Fibroblast of pulmonary artery (primary cell): ENCODE data around the gene TSPAN9.

ENCODE experiments used
- DNase-seq: peaks from one replicate; pipeline ENCODE4 v3.0.0-alpha.2; 2010; ENCODE audit warnings: low read depth
- H3K4me3 ChIP-seq: replicated peaks from 2 replicates; pipeline ENCODE4 v1.5.1; 2011; ENCODE audit warnings: low read depth, mild to moderate bottlenecking, control low read depth, low read length, moderate library complexity
- TF ChIP-seq, protein P1 (sequence below): IDR thresholded peaks from 2 replicates; pipeline ENCODE4 v1.5.1; 2011; ENCODE audit warnings: mild to moderate bottlenecking, control low read depth, low read length, inconsistent platforms; ENCODE audit errors: missing control alignments

The TSPAN9 gene

DNA sequence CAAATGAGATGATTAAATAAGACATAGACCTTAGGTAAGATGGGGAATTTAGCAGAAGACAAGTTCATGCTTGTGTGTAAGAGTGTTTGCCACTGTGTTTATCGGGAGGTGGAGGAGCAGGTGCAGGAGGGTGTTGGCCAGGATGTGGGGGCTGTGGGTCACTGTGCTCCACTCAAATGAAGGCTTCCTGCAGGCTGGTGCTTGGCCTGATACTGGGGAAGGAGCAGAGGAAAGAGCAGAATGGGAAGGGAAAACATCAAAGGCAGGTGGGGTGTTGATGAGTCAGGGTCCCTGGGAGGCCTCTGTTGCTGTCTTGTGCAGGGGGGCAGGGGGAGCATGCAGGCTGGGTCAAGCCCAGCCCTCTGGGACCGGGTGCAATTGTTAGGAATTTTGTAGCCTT is 126.5 kb downstream of the TSPAN9 start:
- TF ChIP-seq, protein P1, sequence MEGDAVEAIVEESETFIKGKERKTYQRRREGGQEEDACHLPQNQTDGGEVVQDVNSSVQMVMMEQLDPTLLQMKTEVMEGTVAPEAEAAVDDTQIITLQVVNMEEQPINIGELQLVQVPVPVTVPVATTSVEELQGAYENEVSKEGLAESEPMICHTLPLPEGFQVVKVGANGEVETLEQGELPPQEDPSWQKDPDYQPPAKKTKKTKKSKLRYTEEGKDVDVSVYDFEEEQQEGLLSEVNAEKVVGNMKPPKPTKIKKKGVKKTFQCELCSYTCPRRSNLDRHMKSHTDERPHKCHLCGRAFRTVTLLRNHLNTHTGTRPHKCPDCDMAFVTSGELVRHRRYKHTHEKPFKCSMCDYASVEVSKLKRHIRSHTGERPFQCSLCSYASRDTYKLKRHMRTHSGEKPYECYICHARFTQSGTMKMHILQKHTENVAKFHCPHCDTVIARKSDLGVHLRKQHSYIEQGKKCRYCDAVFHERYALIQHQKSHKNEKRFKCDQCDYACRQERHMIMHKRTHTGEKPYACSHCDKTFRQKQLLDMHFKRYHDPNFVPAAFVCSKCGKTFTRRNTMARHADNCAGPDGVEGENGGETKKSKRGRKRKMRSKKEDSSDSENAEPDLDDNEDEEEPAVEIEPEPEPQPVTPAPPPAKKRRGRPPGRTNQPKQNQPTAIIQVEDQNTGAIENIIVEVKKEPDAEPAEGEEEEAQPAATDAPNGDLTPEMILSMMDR: no peak
- DNase-seq: no peak
- no peak overlapping the region for H3K4me3 ChIP-seq

DNA sequence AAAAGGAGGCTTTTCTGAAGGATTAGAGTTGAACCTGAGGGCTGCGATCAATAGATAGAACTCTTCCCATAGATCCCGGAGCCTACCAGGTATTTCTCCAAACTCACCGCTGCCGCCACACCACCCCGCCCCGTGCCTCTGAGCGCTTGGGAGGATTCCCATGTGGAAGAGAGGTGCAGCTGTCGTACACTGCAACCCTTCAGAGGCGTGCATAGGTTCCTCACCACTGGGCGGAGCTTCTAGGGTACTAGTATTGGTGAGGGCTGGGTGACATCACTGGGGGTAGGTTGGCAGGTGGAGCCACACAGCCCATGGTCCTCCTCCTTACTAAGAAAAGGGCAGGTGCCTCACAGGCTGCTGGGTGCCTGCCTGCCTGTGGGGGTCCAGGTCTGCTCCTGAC is 127.0 kb downstream of the TSPAN9 start:
- no peak for DNase-seq
- H3K4me3 ChIP-seq: no peak overlapping the region
- TF ChIP-seq, protein P1: no peak

DNA sequence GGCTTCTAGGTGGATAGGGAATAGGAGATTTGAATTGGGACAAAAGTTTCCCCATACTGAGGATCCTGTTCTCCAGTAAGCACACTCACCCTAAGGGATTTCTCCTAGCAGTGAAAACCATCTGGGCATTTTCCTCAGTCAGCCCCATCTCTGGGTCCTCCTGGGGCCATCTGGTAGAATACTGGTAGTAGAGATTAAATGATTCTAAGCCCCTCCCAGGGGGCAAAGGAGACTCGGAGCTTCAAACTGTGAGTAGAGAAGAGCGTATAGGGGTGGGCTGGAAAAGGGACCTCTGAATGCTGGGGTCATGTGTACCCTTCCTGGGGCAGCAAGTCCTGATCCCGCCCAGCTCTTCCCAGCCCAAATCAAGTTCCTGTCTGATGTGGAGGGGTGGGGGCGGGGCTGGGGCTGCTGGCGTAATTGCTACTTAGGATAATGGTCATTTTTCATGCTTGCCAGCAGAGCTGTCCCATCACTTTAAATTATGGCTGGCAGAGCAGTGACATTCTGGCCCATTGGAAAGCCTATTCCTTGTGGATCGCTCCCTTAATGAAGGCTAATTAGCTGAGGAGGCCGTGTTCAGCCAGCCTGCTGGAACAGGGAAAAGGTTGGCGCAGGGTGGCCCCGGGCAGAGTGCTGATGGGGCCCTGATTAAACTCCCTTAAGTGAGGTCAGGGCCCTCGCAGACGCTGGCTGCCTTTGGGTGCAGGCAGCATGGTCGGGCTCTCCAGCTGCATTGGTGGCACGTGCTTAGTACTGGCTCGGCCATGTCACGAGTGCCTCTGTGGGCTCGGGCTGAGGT is 127.8 kb downstream of the TSPAN9 start:
- no peak overlapping the region for H3K4me3 ChIP-seq
- TF ChIP-seq, protein P1: no peak
- DNase-seq: no peak

DNA sequence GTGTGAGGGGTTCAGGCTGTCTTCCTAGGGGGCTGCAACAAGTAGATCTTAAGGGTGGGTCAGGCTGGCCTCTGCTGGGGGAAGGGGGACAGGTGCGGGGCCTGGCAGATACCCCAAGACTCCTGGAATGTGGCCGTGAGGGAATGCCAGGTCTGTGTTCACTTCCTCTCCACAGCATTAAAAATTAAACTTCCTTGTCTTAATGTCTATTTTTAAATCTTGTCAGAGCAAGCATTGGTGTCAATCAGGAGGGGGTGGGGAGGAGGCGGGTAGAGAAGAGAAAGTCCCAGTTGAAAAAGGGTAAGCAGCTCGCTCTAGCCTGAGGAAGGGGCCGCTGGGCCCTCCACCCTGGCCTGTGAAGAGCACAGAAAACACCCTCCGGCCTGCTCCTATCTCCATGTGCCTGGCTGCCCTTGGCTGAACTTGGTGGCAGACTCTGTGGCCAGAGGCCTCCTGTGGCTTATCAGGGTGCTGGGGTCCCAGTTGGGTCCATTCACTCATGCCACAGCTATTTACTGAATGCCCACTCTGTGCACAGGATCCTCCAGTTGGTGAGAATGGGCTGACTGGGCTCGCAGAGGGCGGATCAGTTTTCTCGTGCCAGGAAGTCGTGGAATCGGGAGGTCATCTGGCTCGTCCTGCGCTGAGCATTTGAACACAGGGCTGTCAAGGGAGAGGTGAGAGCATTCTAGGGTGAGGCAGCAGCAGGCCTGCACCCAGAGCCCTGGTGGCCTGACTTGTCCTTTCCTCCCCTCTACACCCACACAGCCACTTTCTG is 128.8 kb downstream of the TSPAN9 start:
- no peak overlapping the region for H3K4me3 ChIP-seq
- no peak for DNase-seq
- TF ChIP-seq, protein P1: no peak

DNA sequence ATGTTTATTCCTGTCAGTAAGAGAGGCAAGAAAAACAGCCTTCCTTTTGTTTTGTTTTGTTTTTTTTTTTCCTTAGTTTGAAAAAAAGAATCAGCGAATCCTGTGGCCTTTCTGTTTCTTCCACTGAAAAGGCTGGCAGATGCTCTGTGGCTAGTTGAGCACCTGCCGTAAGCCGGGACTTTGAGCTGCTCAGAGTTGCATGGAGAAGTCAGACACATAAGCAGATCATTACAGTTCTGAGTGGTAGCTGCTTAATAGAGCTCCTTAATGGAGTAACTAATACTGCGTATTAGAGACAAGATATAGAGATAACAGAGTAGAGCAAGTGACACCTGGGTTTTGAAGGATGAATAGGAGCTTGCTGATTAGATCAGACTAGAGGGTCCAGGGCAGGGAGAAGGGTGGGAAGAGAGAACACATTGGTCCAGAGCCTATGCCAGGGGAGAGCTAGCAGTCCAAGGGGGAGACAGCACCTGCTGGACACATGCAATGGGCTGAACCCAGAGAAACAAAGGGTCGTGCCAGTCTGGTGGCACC is 129.4 kb downstream of the TSPAN9 start:
- no peak overlapping the region for H3K4me3 ChIP-seq
- no peak for DNase-seq
- TF ChIP-seq, protein P1: no peak

DNA sequence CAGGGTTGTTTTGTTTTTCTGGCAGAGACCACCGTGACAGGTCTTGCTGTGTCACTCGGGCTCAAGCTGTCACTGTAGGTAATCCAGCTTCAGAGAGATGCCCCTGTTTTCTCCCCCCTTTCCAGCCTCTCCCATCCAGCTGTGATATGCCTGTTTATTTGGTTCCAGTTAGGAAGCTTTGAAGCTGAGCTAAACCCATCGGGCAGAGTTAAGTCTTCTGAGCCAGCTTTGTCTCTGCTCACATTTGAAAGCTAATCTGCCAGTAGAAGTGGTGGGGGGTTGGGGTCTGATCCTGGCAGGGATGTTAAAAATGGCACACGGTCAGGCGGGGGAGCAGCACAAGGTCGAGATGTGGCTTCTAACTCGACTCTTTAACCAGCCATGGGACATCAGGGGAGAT is 130.0 kb downstream of the TSPAN9 start:
- TF ChIP-seq, protein P1: no peak
- H3K4me3 ChIP-seq: no peak overlapping the region
- no peak for DNase-seq
